Measurements from ENCODE around the gene ANKRD33B. TPM values are rescaled to one million over a fixed set of nuclear protein-coding genes. Genes with fewer than 3 reads are reported as not detected.

ANKRD33B gene
- polyA plus RNA-seq, 1 experiment, result 4.8 TPM

- no peak overlapping the region for H3K27ac ChIP-seq (ENCODE audit: low read depth, low read length)
- no peak for DNase-seq (ENCODE audit: low read depth, low spot score)
- no peaks in the 10 kb centered on the region for H3K27me3 ChIP-seq (ENCODE audit: control insufficient read depth, insufficient read depth, low read length)
- no peak overlapping the region for H3K4me3 ChIP-seq (ENCODE audit: low read depth, low read length)
- peaks cover 6% of the 10 kb centered on the region; the same call in 1 of the 2 replicates for H3K9me3 ChIP-seq (ENCODE audit: control insufficient read depth, insufficient read depth, low read length)
- ChIA-PET CTCF (interaction anchor here (1.1 kb wide), 1 partner anchor 216 kb away, joined by 4 read pairs; no protein-coding TSS in a partner anchor), POLR2A (no interaction called here)
- TF ChIP-seq CTCF (IDR thresholded peaks at IDR 0.05; ENCODE audit: low read depth, low read length), result no peak
These were observed 104.8 kb downstream of the ANKRD33B start for GRCh38 chr5:10668697-10669096.

- CTCF ChIA-PET, result no interaction called here
- no peak for TF ChIP-seq CTCF (IDR thresholded peaks at IDR 0.05; ENCODE audit: low read depth, low read length)
- Histone ChIP-seq H3K9me3 (ENCODE audit: control insufficient read depth, insufficient read depth, low read length) (peaks cover 6% of the 10 kb centered on the region), H3K4me3 (ENCODE audit: low read depth, low read length) (no peak overlapping the region), H3K27me3 (ENCODE audit: control insufficient read depth, insufficient read depth, low read length) (no peaks in the 10 kb centered on the region), H3K27ac (ENCODE audit: low read depth, low read length) (no peak overlapping the region)
- POLR2A ChIA-PET, result no interaction called here
- no peak for DNase-seq (ENCODE audit: low read depth, low spot score)
These were observed 106.1 kb downstream of the ANKRD33B start for GRCh38 chr5:10669983-10670382.

- TF ChIP-seq CTCF (IDR thresholded peaks at IDR 0.05; ENCODE audit: low read depth, low read length), result no peak
- peaks cover 6% of the 10 kb centered on the region for H3K9me3 ChIP-seq (ENCODE audit: control insufficient read depth, insufficient read depth, low read length)
- CTCF ChIA-PET, result interaction anchor here (0.6 to 1.0 kb wide), 2 partner anchors 185 to 219 kb away, joined by 3 read pairs; no protein-coding TSS in a partner anchor
- POLR2A ChIA-PET, result no interaction called here
- H3K27ac ChIP-seq (ENCODE audit: low read depth, low read length), result no peak overlapping the region
- H3K4me3 ChIP-seq (ENCODE audit: low read depth, low read length), result no peak overlapping the region
- no peak for DNase-seq (ENCODE audit: low read depth, low spot score)
- no peaks in the 10 kb centered on the region for H3K27me3 ChIP-seq (ENCODE audit: control insufficient read depth, insufficient read depth, low read length)
These were observed 107.5 kb downstream of the ANKRD33B start for GRCh38 chr5:10671041-10672008.

- CTCF ChIA-PET, result interaction anchor here (0.6 kb wide), 1 partner anchor 184 kb away, joined by 3 read pairs; no protein-coding TSS in a partner anchor
These were observed 108.5 kb downstream of the ANKRD33B start for GRCh38 chr5:10672146-10673016.

More at GRCh38 chr5:10672146-10673016, 108.5 kb downstream of the ANKRD33B start:
- POLR2A ChIA-PET, result no interaction called here
- no peak overlapping the region for H3K27ac ChIP-seq (ENCODE audit: low read depth, low read length)
- DNase-seq (ENCODE audit: low read depth, low spot score), result no peak
- no peak overlapping the region for H3K4me3 ChIP-seq (ENCODE audit: low read depth, low read length)
- no peak for TF ChIP-seq CTCF (IDR thresholded peaks at IDR 0.05; ENCODE audit: low read depth, low read length)
- peaks cover 6% of the 10 kb centered on the region for H3K9me3 ChIP-seq (ENCODE audit: control insufficient read depth, insufficient read depth, low read length)
- no peaks in the 10 kb centered on the region for H3K27me3 ChIP-seq (ENCODE audit: control insufficient read depth, insufficient read depth, low read length)

Data from AG04450 (cell line).